ENCODE measurements around the gene CSF1R. TPM values are rescaled to one million over a fixed set of nuclear protein-coding genes. Genes with fewer than 3 reads are reported as not detected.

Gene CSF1R
- total and polyA plus RNA-seq, 2 donors (not counting 3 experiments of a cell fraction or from before 2014, with no cell fraction given): not detected

- intact Hi-C loops (cut with micrococcal nuclease): no loop called here
- FAIRE-seq: no peak
Observed at GRCh38 chr5:150057511-150057910, 28.8 kb downstream of the CSF1R start.

More at GRCh38 chr5:150057511-150057910, 28.8 kb downstream of the CSF1R start:
- no peak overlapping the region for H3K4me3 ChIP-seq (replicated peaks in 1 of 3; ENCODE audit: insufficient read depth in 1 of 3, low read depth in 1 of 3, low read length in 3 of 3)
- no peak overlapping the region for H3K9ac ChIP-seq (replicated peaks; ENCODE audit: extremely low read depth, insufficient read depth, low read length)
- H3K4me2 ChIP-seq (ENCODE audit: insufficient read depth, low read length): no peak overlapping the region
- no peaks in the 10 kb centered on the region for H3K9me1 ChIP-seq (replicated peaks; ENCODE audit: control insufficient read depth, extremely low read depth, insufficient read depth, low read length)
- dilution Hi-C loops (cut with MboI; ENCODE audit: extremely low pct_ligation_motif_present, low sequenced_read_pairs): no loop called here
- H3K79me2 ChIP-seq (ENCODE audit: control insufficient read depth, insufficient read depth, low read length): no peaks in the 10 kb centered on the region
- H4K20me1 ChIP-seq (replicated peaks; ENCODE audit: control insufficient read depth, extremely low read depth, insufficient read depth, low read length): no peaks in the 10 kb centered on the region
- DNase-seq (ENCODE audit: low read depth, low spot score): no peak
- H3K36me3 ChIP-seq (ENCODE audit: control insufficient read depth in 2 of 2, extremely low read depth in 1 of 2, insufficient read depth in 2 of 2, low read length in 2 of 2): peaks cover 2 to 26% of the 10 kb centered on the region in 2 experiments
- H3K27me3 ChIP-seq (ENCODE audit: control insufficient read depth in 2 of 2, insufficient read depth in 2 of 2, low read length in 2 of 2): no peaks in the 10 kb centered on the region
- POLR2A ChIA-PET: no interaction called here
- no peaks in the 10 kb centered on the region for H3K9me3 ChIP-seq (replicated peaks; ENCODE audit: control insufficient read depth, insufficient read depth, low read length)
- no peak overlapping the region for H3K27ac ChIP-seq (ENCODE audit: insufficient read depth, low read depth, low read length)
- H2AFZ ChIP-seq (ENCODE audit: low read depth, low read length): no peak overlapping the region
- peaks cover 10% of the 10 kb centered on the region for H3K4me1 ChIP-seq (ENCODE audit: control insufficient read depth, extremely low read depth, insufficient read depth, low read length)
- no peak for TF ChIP-seq CTCF (IDR thresholded peaks at IDR 0.05; ENCODE audit: extremely low read depth in 1 of 2, insufficient read depth in 1 of 2, low read depth in 1 of 2, low read length in 2 of 2)
- TF ChIP-seq POLR2AphosphoS5 (IDR thresholded peaks at IDR 0.05; ENCODE audit: insufficient read depth, low read depth, low read length): no peak
- TF ChIP-seq MYC (IDR thresholded peaks at IDR 0.05; ENCODE audit: low read depth, low read length): no peak
- no peak for TF ChIP-seq POLR2A (IDR thresholded peaks at IDR 0.05; ENCODE audit: low read depth, low read length)
- TF ChIP-seq GATA2 (IDR thresholded peaks at IDR 0.05; ENCODE audit: insufficient read depth, insufficient read length, low read depth, low read length): no peak
- no peak for TF ChIP-seq JUN (IDR thresholded peaks at IDR 0.05; ENCODE audit: borderline replicate concordance, insufficient read depth, insufficient read length, low read depth)
- no peak for TF ChIP-seq FOS (IDR thresholded peaks at IDR 0.05; ENCODE audit: borderline replicate concordance, insufficient read depth, low read length)
- CTCF ChIA-PET: interaction anchor here (1.3 kb wide), 1 partner anchor 9 kb away, joined by 4 read pairs; no protein-coding TSS in a partner anchor
- BruUV-seq (replicated peaks): no TSS peak
